ENCODE results near the gene SHMT2.

DNA sequence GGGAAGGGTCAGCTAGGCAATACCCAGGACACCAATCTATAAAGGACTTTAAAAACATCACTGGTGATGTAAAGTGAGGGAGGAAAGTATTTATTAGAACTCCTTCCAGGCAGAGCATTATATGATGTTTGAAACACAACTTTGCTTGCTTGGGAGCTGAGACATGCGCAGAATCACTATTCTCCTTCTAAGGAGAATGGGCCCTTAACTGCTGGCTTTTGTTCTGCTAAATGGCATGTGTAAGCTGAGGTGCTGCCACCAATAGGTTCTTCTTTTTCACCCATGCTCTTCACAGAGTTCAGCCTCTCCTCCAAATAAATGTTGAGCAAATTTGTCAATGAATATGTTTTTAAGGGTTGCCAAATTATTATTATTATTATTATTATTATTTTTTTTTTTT lies 17.5 kb downstream of the SHMT2 start:
- TF ChIP-seq POLR2A (IDR thresholded peaks at IDR 0.05; ENCODE audit: low read depth, low read length) (no peak), TAF1 (IDR thresholded peaks at IDR 0.05; ENCODE audit: low read depth, low read length) (no peak)

All from GM12891 (cell line).